ENCODE measurements around the gene SMOC1.

Gene SMOC1

GRCh38 chr14:70077720-70078119 lies 198.5 kb downstream of the SMOC1 start:
- no peak for TF ChIP-seq ZNF274 (IDR thresholded peaks at IDR 0.05; ENCODE audit: low read depth, low read length)
- H3K4me3 ChIP-seq (ENCODE audit: low read length) = no peak overlapping the region

- TF ChIP-seq ZNF274 (IDR thresholded peaks at IDR 0.05; ENCODE audit: low read depth, low read length) = no peak
- H3K4me3 ChIP-seq (ENCODE audit: low read length) = no peak overlapping the region
These were observed 199.1 kb downstream of the SMOC1 start for GRCh38 chr14:70078329-70078728.

- no peak for TF ChIP-seq ZNF274 (IDR thresholded peaks at IDR 0.05; ENCODE audit: low read depth, low read length)
- no peak overlapping the region for H3K4me3 ChIP-seq (ENCODE audit: low read length)
These were observed 200.9 kb downstream of the SMOC1 start for GRCh38 chr14:70080076-70080475.

All from GM08714 (cell line).